GM12878 (cell line): Measurements from ENCODE around the gene ASPG. TPM values are rescaled to one million over a fixed set of nuclear protein-coding genes. Genes with fewer than 3 reads are reported as not detected.

Source experiments
- ATAC-seq: fragments of 200-7000 bp; cut with Tn5 transposase; 3 replicates; pipeline ENCODE4 v1.9.1; 2020; ENCODE audit warnings: mild to moderate bottlenecking, moderate library complexity
- BruUV-seq: library from RNA; stranded (reverse); fragments of 400-500 nt; replicated peaks from 2 replicates; lab custom pipeline; 2021; lab: Mats Ljungman, UMichigan
- CTCF ChIA-PET: fragments of 300-600 bp; sonication (Branson Sonifier 250); formaldehyde crosslinking; extraction: SDS; loops from one replicate; lab custom pipeline; 2021; ENCODE audit warnings: inconsistent platforms; lab: Yijun Ruan, JAX
- POLR2A ChIA-PET: fragments of 350-600 bp; formaldehyde crosslinking; extraction: SDS; loops from one replicate; lab custom pipeline; 2021; ENCODE audit warnings: inconsistent platforms; lab: Charles Lee
- RAD21 ChIA-PET: fragments of 300-600 bp; sonication (Branson Sonifier 250); formaldehyde crosslinking; loops from one replicate; lab custom pipeline; 2023; ENCODE audit warnings: antibody characterized with exemption; ENCODE audit not compliant: unreplicated experiment; lab: Charles Lee
- SMC1A ChIA-PET: fragments of 300-600 bp; sonication (Branson Sonifier 250); formaldehyde crosslinking; loops from one replicate; lab custom pipeline; 2023; ENCODE audit not compliant: unreplicated experiment, uncharacterized antibody; lab: Charles Lee
- DNase-seq: peaks from one replicate; pipeline ENCODE4 v3.0.0-alpha.2; 2011; ENCODE audit warnings: low read depth, low spot score
- FAIRE-seq: peaks from 3 replicates; lab custom pipeline; 2011; peaks lifted over from hg19 to GRCh38; lab: Jason Lieb, UNC
- H2AFZ ChIP-seq: 2 replicates; pipeline ENCODE4 v1.6.0; 2011; ENCODE audit warnings: low read depth, low read length, control low read depth; ENCODE audit not compliant: control insufficient read depth
- H3K27ac ChIP-seq: 2 replicates; pipeline ENCODE4 v1.5.1; 2011; ENCODE audit warnings: control low read depth; ENCODE audit not compliant: control insufficient read depth, insufficient read depth
- H3K27me3 ChIP-seq, 2 experiments: replicated peaks in 1 of 2; 2 replicates each; pipeline versions ENCODE4 v1.6.0 to v1.6.1; 2011; ENCODE audit warnings: low read length in 1 of 2; ENCODE audit not compliant: control insufficient read depth in 2 of 2, insufficient read depth in 2 of 2
- H3K36me3 ChIP-seq, 2 experiments: 2 replicates each; pipeline ENCODE4 v1.5.1; 2011; ENCODE audit warnings: low read length in 1 of 2; ENCODE audit not compliant: control insufficient read depth in 2 of 2, insufficient read depth in 2 of 2
- H3K4me1 ChIP-seq: 2 replicates; pipeline ENCODE4 v1.6.1; 2011; ENCODE audit warnings: mild to moderate bottlenecking, low read length, moderate library complexity, mixed read lengths; ENCODE audit not compliant: control insufficient read depth, insufficient read depth
- H3K4me2 ChIP-seq: 2 replicates; pipeline ENCODE4 v1.6.0; 2011; ENCODE audit warnings: control low read depth; ENCODE audit not compliant: control insufficient read depth, insufficient read depth
- H3K4me3 ChIP-seq: fragments of 200-600 bp; sonication (generic); 2 replicates; pipeline ENCODE4 v1.5.1; 2016
- H3K79me2 ChIP-seq: 2 replicates; pipeline ENCODE4 v1.6.0; 2011; ENCODE audit warnings: low read length; ENCODE audit not compliant: control insufficient read depth, insufficient read depth
- H3K9ac ChIP-seq: 2 replicates; pipeline ENCODE4 v1.8.0; 2011; ENCODE audit warnings: low read length, control low read depth, mixed read lengths; ENCODE audit not compliant: control insufficient read depth, insufficient read depth
- H3K9me3 ChIP-seq: replicated peaks from 3 replicates; pipeline ENCODE4 v1.5.1; 2011; ENCODE audit warnings: mild to moderate bottlenecking, low read length; ENCODE audit not compliant: control insufficient read depth, insufficient read depth
- H4K20me1 ChIP-seq: 2 replicates; pipeline ENCODE4 v1.6.0; 2011; ENCODE audit not compliant: control insufficient read depth, insufficient read depth
- BHLHE40 ChIP-seq, 2 experiments: fragments of 450-650 bp in 1 of 2; IDR thresholded peaks; 2 replicates each; pipeline ENCODE4 v1.6.1; 2011 to 2017; ENCODE audit warnings: low read depth in 2 of 2, borderline replicate concordance in 1 of 2, improper control_type of control experiment in 1 of 2, low read length in 1 of 2, mild to moderate bottlenecking in 1 of 2
- CUX1 ChIP-seq: IDR thresholded peaks from 2 replicates; pipeline ENCODE4 v1.6.1; 2012; ENCODE audit warnings: improper control_type of control experiment, low read depth, low read length; ENCODE audit not compliant: insufficient replicate concordance
- EGR1 ChIP-seq, 2 experiments: IDR thresholded peaks; 1 replicate in 1 of 2; 2 replicates in 1 of 2; pipeline ENCODE4 v1.6.1; 2011 to 2012; ENCODE audit warnings: low read depth in 2 of 2, low read length in 2 of 2, borderline replicate concordance in 1 of 2, mild to moderate bottlenecking in 1 of 2, moderate library complexity in 1 of 2
- MEF2B ChIP-seq: fragments of 450-650 bp; IDR thresholded peaks from 2 replicates; pipeline ENCODE4 v1.6.1; 2018; ENCODE audit warnings: mild to moderate bottlenecking, moderate library complexity; ENCODE audit not compliant: partially characterized antibody, poor library complexity, severe bottlenecking
- NFYA ChIP-seq: IDR thresholded peaks from 2 replicates; pipeline ENCODE4 v1.6.1; 2011; ENCODE audit warnings: low read depth, mild to moderate bottlenecking, low read length, improper control_type of control experiment, borderline replicate concordance
- RBBP5 ChIP-seq: fragments of 200-600 bp; sonication (generic); conservative IDR thresholded peaks from 2 replicates; pipeline ENCODE4 v1.6.1; 2016
- ZBTB33 ChIP-seq: fragments of 450-650 bp; IDR thresholded peaks from 2 replicates; pipeline ENCODE4 v1.6.1; 2017; ENCODE audit warnings: mild to moderate bottlenecking
- ZNF207 ChIP-seq: fragments of 450-650 bp; IDR thresholded peaks from 2 replicates; pipeline ENCODE4 v1.6.1; 2014; ENCODE audit warnings: antibody characterized with exemption, mild to moderate bottlenecking, borderline replicate concordance
- whole genome bisulfite sequencing: methylation state at CpG from one replicate; pipeline ENCODE4 v1.1.6; 2016; ENCODE audit warnings: low lambda C conversion rate; ENCODE audit not compliant: insufficient replicate concordance, insufficient coverage; ENCODE audit errors: missing lambda C conversion rate; 5-methylcytosine and 5-hydroxymethylcytosine counted together
- in situ Hi-C: fragments of 300-500 bp; cut with MboI; formaldehyde crosslinking; loops from 9 replicates; pipeline ENCODE4 v1.14.3; 2018; ENCODE audit warnings: mixed read lengths
- intact Hi-C: fragments of 100-400 bp; cut with micrococcal nuclease; formaldehyde crosslinking; loops from one replicate; pipeline ENCODE4 v1.14.2; 2022; ENCODE audit not compliant: unreplicated experiment
- polyA plus RNA-seq, 11 experiments: library from polyadenylated mRNA; depleted of rRNA in 4 of 11; unstranded in 6 of 11; stranded (reverse) in 5 of 11; fragments of >200 nt; fragmentation: Nextera tagmentation in 4 of 11; fragmentation: Illumina TruSeq in 1 of 11; extraction: Ambion mirVana in 4 of 11; extraction: Trizol in 1 of 11; gene quantifications; 1 replicate in 1 of 11; 2 replicates in 10 of 11; pipeline versions ENCODE4 v1.2.1 to v1.2.3, GENCODE V29; 2011 to 2016; ENCODE audit warnings: inconsistent platforms in 2 of 11, missing spikeins in 2 of 11, low read depth in 1 of 11
- total RNA-seq, 4 experiments: library from RNA; depleted of rRNA in 3 of 4; stranded (reverse); fragments of >200 nt in 3 of 4; fragmentation: Illumina TruSeq in 1 of 4; extraction: Trizol in 1 of 4; gene quantifications; 2 replicates each; pipeline versions ENCODE4 v1.2.1 to v1.2.3, GENCODE V29; 2013 to 2021

Gene ASPG
- total and polyA plus RNA-seq, 10 of the 15 experiments (the other 5 are each of a cell fraction or from before 2014, with no cell fraction given): not detected

GRCh38 chr14:104110491-104111209, 25.1 kb downstream of the ASPG start:
- DNase-seq: no peak
- no TSS peak for BruUV-seq
- Histone ChIP-seq H3K4me2 (no peak overlapping the region), H2AFZ (no peak overlapping the region), H3K4me1 (no peaks in the 10 kb centered on the region), H3K9me3 (no peaks in the 10 kb centered on the region), H3K36me3 (no peaks in the 10 kb centered on the region), H3K9ac (no peak overlapping the region), H3K4me3 (no peak overlapping the region), H3K27me3 (no peaks in the 10 kb centered on the region), H3K79me2 (no peaks in the 10 kb centered on the region), H4K20me1 (no peaks in the 10 kb centered on the region), H3K27ac (no peak overlapping the region)
- 15% methylated on average over 18 of the region's 18 CpGs for WGBS
- in situ Hi-C loops (no loop called here), intact Hi-C loops (no loop called here)
- ChIA-PET RAD21 (no interaction called here), SMC1A (no interaction called here), POLR2A (no interaction called here), CTCF (no interaction called here)
- no peak for FAIRE-seq
- ATAC-seq: no peak
- no peak for TF ChIP-seq CUX1
- no peak for TF ChIP-seq MEF2B
- no peak for TF ChIP-seq RBBP5
- TF ChIP-seq ZNF207: no peak
- TF ChIP-seq EGR1 (IDR thresholded peaks at IDR 0.05; ENCODE audit: borderline replicate concordance in 1 of 2, low read depth in 2 of 2, low read length in 2 of 2): no peak
- no peak for TF ChIP-seq ZBTB33
- TF ChIP-seq BHLHE40 (IDR thresholded peaks at IDR 0.05; ENCODE audit: borderline replicate concordance in 1 of 2, low read depth in 2 of 2, low read length in 1 of 2): no peak
- no peak for TF ChIP-seq NFYA
